Urothelium cell line (cell line): Measurements from ENCODE around the gene UBR7.
"Not testable (repeated sequence)": the region's sequence is repeated elsewhere in the genome, so short reads cannot be mapped to it uniquely, and the experiment has no call there.

Source experiments
- DNase-seq: peaks from one replicate; pipeline ENCODE4 v3.0.0; 2011; ENCODE audit warnings: low spot score, mixed read lengths
- FAIRE-seq: peaks from 2 replicates; lab custom pipeline; 2011; peaks lifted over from hg19 to GRCh38; lab: Jason Lieb, UNC

The UBR7 gene

DNA sequence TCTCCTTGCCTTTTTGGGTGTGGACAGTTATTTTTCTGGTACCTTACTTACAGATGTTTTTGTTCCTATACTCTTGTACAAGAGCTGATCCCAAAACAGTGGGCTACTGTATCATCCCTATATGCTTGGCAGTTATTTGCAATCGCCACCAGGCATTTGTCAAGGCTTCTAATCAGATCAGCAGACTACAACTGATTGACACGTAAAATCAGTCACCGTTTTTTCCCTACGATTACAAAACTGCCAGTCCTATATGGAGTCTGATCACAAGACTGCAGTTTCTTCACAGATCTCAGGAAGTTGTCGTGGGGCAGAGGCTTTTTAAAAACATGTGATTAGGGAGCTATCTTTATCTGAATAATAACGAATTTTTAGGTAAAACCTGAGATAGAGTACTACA, 20.6 kb upstream of the UBR7 start:
- DNase-seq, result no peak
- no peak for FAIRE-seq

- DNase-seq (no peak), FAIRE-seq (no peak)
These were observed 20.1 kb upstream of the UBR7 start for GRCh38 chr14:93186956-93187355.

DNA sequence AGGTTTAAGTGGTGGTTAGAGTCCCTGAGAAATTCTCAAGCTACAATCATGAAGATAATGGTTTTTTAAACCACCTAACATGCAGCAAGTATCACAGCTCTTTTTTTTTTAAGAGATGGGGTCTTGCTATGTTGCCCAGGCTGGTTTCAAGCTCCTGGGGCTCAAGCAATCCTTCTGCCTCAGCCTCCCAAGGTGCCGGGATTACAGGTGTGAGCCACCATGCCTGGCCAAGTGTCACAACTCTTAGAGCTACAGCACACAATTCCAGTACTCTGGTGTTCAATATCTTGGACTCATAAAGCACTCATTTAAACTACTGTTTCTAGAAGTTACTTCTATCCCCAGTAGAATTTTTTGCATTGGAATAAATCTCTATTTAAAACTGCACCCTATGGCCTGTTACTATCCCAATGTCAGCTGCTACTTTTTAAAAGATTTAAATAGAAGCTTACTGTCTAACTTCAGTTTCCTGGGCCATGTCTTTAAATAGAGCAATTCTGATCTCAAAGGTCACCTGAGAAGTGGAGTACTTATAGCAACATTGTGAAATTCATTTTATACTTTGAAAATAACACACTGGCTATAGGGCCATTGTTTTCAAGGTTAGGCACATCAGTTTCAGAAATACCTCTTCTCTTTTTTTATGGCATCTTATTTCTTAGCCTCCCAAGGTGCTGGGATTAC, 11.6 kb upstream of the UBR7 start:
- FAIRE-seq (no peak), DNase-seq (no peak)

- no peak for FAIRE-seq
- DNase-seq, result no peak
These were observed 8.0 kb upstream of the UBR7 start for GRCh38 chr14:93199031-93199430.

GRCh38 chr14:93200553-93200952, 6.5 kb upstream of the UBR7 start:
- DNase-seq (no peak), FAIRE-seq (no peak)

GRCh38 chr14:93201155-93201704, 5.8 kb upstream of the UBR7 start:
- DNase-seq (no peak), FAIRE-seq (no peak)

DNA sequence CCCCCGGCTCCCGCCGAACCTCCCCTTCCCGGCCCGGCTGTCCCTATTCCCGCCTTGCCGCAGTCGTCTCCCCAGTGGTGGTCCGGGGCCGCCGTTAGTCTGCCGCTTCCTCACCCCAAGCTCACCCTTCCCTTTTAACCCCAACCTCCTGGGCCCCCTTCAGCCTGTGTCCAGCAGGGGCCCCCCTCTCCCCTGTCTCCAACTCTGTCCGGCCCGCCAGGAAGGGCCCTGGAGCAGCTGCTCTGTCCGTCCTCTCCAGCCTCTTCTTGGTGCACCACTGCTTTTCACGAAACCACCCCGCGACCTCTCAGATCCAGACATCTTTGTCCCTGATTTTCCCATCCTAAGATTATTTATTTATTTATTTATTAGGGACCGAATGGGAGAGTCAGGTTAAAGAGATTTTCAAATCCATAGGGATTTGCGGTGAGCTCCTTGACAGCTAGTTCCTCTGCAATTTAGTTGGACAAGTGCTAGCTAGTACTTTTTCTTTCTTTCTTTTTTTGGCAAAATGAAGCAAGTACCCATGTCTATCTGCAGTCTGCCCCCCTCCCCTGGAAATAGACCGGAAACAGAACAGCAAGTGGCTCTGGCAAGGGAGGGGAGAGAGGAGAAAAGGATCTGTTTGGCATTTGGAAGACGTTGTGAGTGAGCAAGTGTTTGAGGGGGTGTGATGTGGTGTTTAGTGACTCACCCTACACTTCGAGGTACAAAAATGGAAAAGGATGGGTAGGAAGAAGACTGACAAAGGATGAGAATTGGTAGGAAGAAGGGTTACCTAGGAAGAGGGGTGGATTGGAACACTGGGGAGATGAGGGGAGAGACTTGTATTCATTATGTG, 632 bp downstream of the UBR7 start:
- DNase-seq, result peak; percentile 36

GRCh38 chr14:93212432-93212831, 5.4 kb downstream of the UBR7 start:
- FAIRE-seq (no peak), DNase-seq (no peak)

More for the DNA sequence above, 632 bp downstream of the UBR7 start:
- FAIRE-seq, result no peak

DNA sequence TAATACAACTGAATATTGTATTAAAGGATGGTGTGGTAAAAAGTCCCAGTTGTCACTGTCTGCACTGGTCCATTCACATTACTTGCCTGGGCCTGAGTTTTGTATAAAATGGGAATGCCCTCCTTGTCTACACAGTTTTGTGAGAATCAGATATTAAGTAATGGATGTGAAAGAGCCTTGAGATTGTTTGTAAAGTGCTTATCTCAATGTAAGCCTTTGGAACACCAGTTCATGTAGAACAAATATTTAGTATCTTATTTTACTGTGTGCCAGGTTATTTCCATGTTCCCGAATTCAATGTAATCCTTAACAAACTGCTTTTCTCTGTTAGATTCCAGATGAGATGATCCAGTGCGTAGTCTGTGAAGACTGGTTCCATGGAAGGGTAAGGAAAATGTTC, 7.5 kb downstream of the UBR7 start:
- no peak for FAIRE-seq
- DNase-seq, result no peak

GRCh38 chr14:93219103-93219726, 12.2 kb downstream of the UBR7 start:
- FAIRE-seq (no peak), DNase-seq (no peak)

- FAIRE-seq (no peak), DNase-seq (no peak)
These were observed 13.5 kb downstream of the UBR7 start for GRCh38 chr14:93220509-93220908.

GRCh38 chr14:93223565-93223964, 16.5 kb downstream of the UBR7 start:
- FAIRE-seq (no peak), DNase-seq (no peak)

- DNase-seq, result no peak
- FAIRE-seq, result no peak
These were observed 21.5 kb downstream of the UBR7 start for GRCh38 chr14:93228550-93228949.

DNA sequence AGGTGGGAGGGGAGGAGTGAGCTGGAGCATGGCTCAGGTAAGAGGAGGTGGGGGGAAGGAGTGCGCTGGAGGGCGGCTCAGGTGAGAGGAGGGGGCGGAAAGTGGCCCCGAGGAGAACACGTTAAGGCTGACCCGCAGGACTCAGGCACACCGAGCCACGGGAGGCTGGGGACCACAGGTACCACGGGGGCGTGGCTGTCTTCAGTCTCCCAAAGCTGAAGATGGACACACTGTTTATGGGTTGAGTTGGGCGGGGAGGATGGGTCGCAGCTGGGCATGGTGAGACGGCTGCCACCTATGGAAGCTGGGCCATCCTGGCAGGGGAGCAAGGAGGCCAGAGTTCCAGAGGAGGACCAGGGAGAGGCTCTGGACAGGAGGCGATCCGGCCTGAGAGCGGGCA, 23.5 kb downstream of the UBR7 start:
- no peak for FAIRE-seq
- DNase-seq, result no peak

GRCh38 chr14:93231129-93231979, 24.3 kb downstream of the UBR7 start:
- FAIRE-seq (no peak), DNase-seq (no peak)

GRCh38 chr14:93232159-93232558, 25.1 kb downstream of the UBR7 start:
- DNase-seq (no peak), FAIRE-seq (no peak)

DNA sequence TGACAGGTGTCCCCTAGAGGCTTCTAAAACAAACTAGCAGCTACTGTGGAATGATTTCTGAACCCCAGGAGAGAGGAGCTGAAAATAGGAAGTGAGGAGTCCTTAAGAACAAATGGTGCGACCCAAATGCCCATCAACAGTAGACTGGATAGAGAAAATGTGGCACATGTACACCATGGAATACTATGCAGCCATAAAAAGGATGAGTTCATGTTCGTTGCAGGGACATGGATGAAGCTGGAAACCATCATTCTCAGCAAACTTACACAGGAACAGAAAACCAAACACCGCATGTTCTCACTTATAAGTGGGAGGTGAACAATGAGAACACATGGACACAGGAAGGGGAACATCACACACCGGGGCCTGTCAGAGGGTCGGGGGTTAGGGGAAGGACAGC, 26.0 kb downstream of the UBR7 start:
- DNase-seq, FAIRE-seq: not testable (repeated sequence)

DNA sequence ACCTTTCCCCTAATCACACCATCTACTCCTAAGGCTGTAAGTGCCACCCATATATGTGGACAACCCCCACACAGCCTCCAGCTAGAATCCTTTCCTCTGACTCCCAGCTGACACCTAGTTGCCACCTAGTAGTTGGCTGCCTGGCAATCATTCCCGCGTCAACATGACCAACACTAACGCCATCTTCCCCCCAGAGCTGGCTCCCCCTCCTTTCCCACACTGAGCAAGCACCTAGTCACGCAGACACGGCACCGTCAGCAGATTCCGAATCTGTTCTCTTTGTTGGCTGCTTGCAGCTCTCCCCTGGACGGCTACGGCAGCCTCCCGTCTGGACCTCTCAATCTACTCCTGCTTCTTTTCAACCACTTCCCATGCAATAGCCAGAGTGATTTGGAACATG, 27.7 kb downstream of the UBR7 start:
- FAIRE-seq (no peak), DNase-seq (peak; percentile 44)

DNA sequence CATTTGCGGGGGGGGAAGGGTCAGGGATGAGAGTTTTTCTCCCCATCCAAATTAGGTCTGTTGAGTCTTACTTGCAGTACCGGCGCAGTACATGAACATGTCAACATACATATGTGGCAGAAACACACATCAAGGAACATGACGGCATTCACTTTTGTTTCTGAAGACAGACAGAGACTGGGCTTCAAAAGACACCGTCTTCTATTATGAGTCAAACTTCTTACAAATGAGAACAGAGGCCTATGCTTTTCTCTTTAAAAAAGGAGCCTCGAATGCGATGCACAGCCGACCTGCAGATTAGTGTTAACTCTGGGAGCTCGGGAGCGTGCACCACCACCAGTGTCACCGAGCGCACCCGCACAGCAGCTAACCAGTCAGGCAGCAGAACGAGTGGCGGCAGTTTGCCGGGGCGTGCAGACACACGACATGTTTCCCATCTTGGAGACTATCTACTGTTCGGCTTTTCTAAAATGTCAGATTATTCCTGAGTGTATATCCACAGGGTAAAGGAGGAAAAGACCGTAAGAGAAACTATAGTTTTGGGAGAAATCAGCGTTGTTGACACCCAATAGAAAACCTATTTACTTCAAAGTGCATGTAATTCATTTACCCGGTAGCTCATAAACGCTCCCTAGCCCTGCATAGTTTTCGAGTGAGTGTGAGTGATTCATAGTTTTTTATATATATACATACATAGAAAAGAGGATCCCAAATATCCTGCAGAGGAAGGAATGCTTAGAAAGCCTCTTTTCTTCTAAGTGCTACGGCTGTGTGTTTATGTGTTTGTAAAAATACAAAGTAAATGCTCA, 33.0 kb downstream of the UBR7 start:
- peak; percentile 32 for DNase-seq
- no peak for FAIRE-seq

- DNase-seq (no peak), FAIRE-seq (no peak)
These were observed 33.6 kb downstream of the UBR7 start for GRCh38 chr14:93240678-93241000.
